K562 (cell line): ENCODE results near the gene TRPC4AP. TPM values are rescaled to one million over a fixed set of nuclear protein-coding genes. Genes with fewer than 3 reads are reported as not detected.

Source experiments
- ATAC-seq: fragments of 200-7000 bp; cut with Tn5 transposase; 3 replicates; pipeline ENCODE4 v1.9.1; 2020; ENCODE audit warnings: moderate library complexity
- BruUV-seq: library from RNA; stranded (reverse); fragments of 400-500 nt; replicated peaks from 2 replicates; lab custom pipeline; 2021; lab: Mats Ljungman, UMichigan
- CTCF ChIA-PET: fragments of 300-600 bp; formaldehyde crosslinking; extraction: SDS; loops from one replicate; lab custom pipeline; 2021; ENCODE audit warnings: low intra/inter-chr PET ratio; lab: Yijun Ruan, JAX
- POLR2A ChIA-PET: fragments of 300-600, 350-650 bp; sonication (Branson Sonifier 250); formaldehyde crosslinking; extraction: SDS; loops from one replicate; lab custom pipeline; 2021; ENCODE audit warnings: antibody characterized with exemption, inconsistent platforms; lab: Yijun Ruan, JAX
- DNase-seq, 4 experiments: peaks; one replicate each; pipeline versions ENCODE4 v3.0.0 to v3.0.0-alpha.2; 2011 to 2018; ENCODE audit warnings: low spot score in 3 of 4, mixed read lengths in 3 of 4; ENCODE audit errors: extremely low read depth in 1 of 4
- FAIRE-seq: peaks from 2 replicates; lab custom pipeline; 2011; peaks lifted over from hg19 to GRCh38; lab: Jason Lieb, UNC
- H2AFZ ChIP-seq: 2 replicates; pipeline ENCODE4 v1.6.0; 2011; ENCODE audit warnings: low read depth, low read length, control low read depth, inconsistent platforms
- H3K27ac ChIP-seq: fragments of 200-600 bp; 3 replicates; pipeline ENCODE4 v1.8.0; 2011; ENCODE audit warnings: low read depth, mild to moderate bottlenecking, control low read depth, inconsistent platforms, low read length, moderate library complexity, mixed read lengths; ENCODE audit errors: extremely low read depth
- H3K27me3 ChIP-seq, 2 experiments: fragments of 300-600 bp in 1 of 2; 2 replicates in 1 of 2; 3 replicates in 1 of 2; pipeline versions ENCODE4 v1.6.0 to v1.8.0; 2011; ENCODE audit warnings: inconsistent platforms in 2 of 2, low read length in 2 of 2, mild to moderate bottlenecking in 1 of 2, mixed read lengths in 1 of 2, moderate library complexity in 1 of 2; ENCODE audit not compliant: control insufficient read depth in 2 of 2, insufficient read depth in 2 of 2
- H3K36me3 ChIP-seq: fragments of 300-600 bp; 3 replicates; pipeline ENCODE4 v1.8.0; 2011; ENCODE audit warnings: mild to moderate bottlenecking, low read length, inconsistent platforms; ENCODE audit not compliant: control insufficient read depth, insufficient read depth
- H3K4me1 ChIP-seq, 2 experiments: fragments of 200-600 bp in 1 of 2; replicated peaks in 1 of 2; 2 replicates in 1 of 2; 3 replicates in 1 of 2; pipeline versions ENCODE4 v1.5.1 to v1.8.0; 2011; ENCODE audit warnings: inconsistent platforms in 2 of 2, low read length in 2 of 2, mild to moderate bottlenecking in 1 of 2, mixed read lengths in 1 of 2, moderate library complexity in 1 of 2; ENCODE audit not compliant: control insufficient read depth in 2 of 2, insufficient read depth in 2 of 2
- H3K4me2 ChIP-seq: 2 replicates; pipeline ENCODE4 v1.6.1; 2011; ENCODE audit warnings: low read length, control low read depth, inconsistent platforms, mixed read lengths; ENCODE audit not compliant: insufficient read depth
- H3K4me3 ChIP-seq: fragments of 200-600 bp; sonication (generic), shearing (Covaris generic); 2 replicates; pipeline ENCODE4 v1.5.1; 2016; ENCODE audit warnings: control low read depth, inconsistent platforms
- H3K79me2 ChIP-seq: fragments of 200-600 bp; 3 replicates; pipeline ENCODE4 v1.8.0; 2011; ENCODE audit warnings: low read length, inconsistent platforms; ENCODE audit not compliant: control insufficient read depth, insufficient read depth
- H3K9ac ChIP-seq, 2 experiments: 2 replicates each; pipeline versions ENCODE4 v1.6.0 to v1.6.1; 2011; ENCODE audit warnings: low read depth in 2 of 2, low read length in 2 of 2, control low read depth in 1 of 2, inconsistent platforms in 1 of 2, mild to moderate bottlenecking in 1 of 2, mixed read lengths in 1 of 2; ENCODE audit not compliant: insufficient read depth in 1 of 2
- H3K9me1 ChIP-seq: one replicate; pipeline ENCODE4 v1.6.0; 2011; ENCODE audit warnings: inconsistent platforms, mild to moderate bottlenecking, low read length, moderate library complexity; ENCODE audit not compliant: control insufficient read depth, insufficient read depth
- H3K9me3 ChIP-seq: replicated peaks from 2 replicates; pipeline ENCODE4 v1.5.1; 2011; ENCODE audit warnings: low read depth, low read length, inconsistent platforms; ENCODE audit not compliant: control insufficient read depth, insufficient read depth
- H4K20me1 ChIP-seq: replicated peaks from 2 replicates; pipeline ENCODE4 v1.6.1; 2011; ENCODE audit warnings: low read length, inconsistent platforms, mixed read lengths; ENCODE audit not compliant: control insufficient read depth, insufficient read depth
- ARID1B ChIP-seq: fragments of 450-650 bp; IDR thresholded peaks from 2 replicates; pipeline ENCODE4 v1.6.1; 2016; ENCODE audit warnings: antibody characterized with exemption, mild to moderate bottlenecking, inconsistent platforms
- CCAR2 ChIP-seq: fragments of 200-400 bp; formaldehyde crosslinking; IDR thresholded peaks from 2 replicates; pipeline ENCODE4 v1.6.1; 2017; ENCODE audit warnings: mild to moderate bottlenecking, low read depth, low read length
- KDM4B ChIP-seq, 2 experiments: fragments of 450-650 bp in 1 of 2; sonication (generic) in 1 of 2; IDR thresholded peaks; 2 replicates each; pipeline ENCODE4 v1.6.1; 2016 to 2017; ENCODE audit warnings: borderline replicate concordance in 2 of 2, antibody characterized with exemption in 1 of 2, low read depth in 1 of 2, mild to moderate bottlenecking in 1 of 2
- MED1 ChIP-seq: sonication (generic); formaldehyde crosslinking; IDR thresholded peaks from 2 replicates; pipeline ENCODE4 v1.8.1; 2023; ENCODE audit warnings: missing genetic modification reagents, borderline replicate concordance
- MTA1 ChIP-seq: fragments of 450-650 bp; IDR thresholded peaks from 2 replicates; pipeline ENCODE4 v1.6.1; 2017; ENCODE audit warnings: borderline replicate concordance
- NFRKB ChIP-seq: fragments of 450-650 bp; IDR thresholded peaks from 2 replicates; pipeline ENCODE4 v1.6.1; 2016; ENCODE audit warnings: low read depth
- RBM15 ChIP-seq: fragments of 200-400 bp; formaldehyde crosslinking; IDR thresholded peaks from 2 replicates; pipeline ENCODE4 v1.6.1; 2018; ENCODE audit warnings: mild to moderate bottlenecking, low read length, moderate library complexity; ENCODE audit not compliant: insufficient read depth
- RBM39 ChIP-seq: fragments of 200-400 bp; formaldehyde crosslinking; optimal IDR thresholded peaks from 2 replicates; pipeline ENCODE3; 2018; ENCODE audit warnings: low read depth, low read length
- SIN3A ChIP-seq, 2 experiments: fragments of 150-350 bp in 1 of 2; IDR thresholded peaks; 2 replicates each; pipeline ENCODE4 v1.6.1; 2011 to 2016; ENCODE audit warnings: borderline replicate concordance in 2 of 2, low read depth in 2 of 2, low read length in 2 of 2, mild to moderate bottlenecking in 2 of 2, moderate library complexity in 2 of 2; ENCODE audit not compliant: control insufficient read depth in 1 of 2
- ZNF23 ChIP-seq: fragments of 250-450 bp; sonication (Bioruptor Pico); IDR thresholded peaks from 2 replicates; pipeline ENCODE4 v1.4.0; 2020; ENCODE audit warnings: mild to moderate bottlenecking
- ZNF583 ChIP-seq: fragments of 250-450 bp; sonication (Bioruptor Pico); IDR thresholded peaks from 2 replicates; pipeline ENCODE4 v1.4.0; 2020
- WGBS: fragments of 100-300 bp; shearing (Covaris generic); methylation state at CpG from one replicate; pipeline ENCODE4 v1.1.6; 2016; ENCODE audit warnings: low coverage, mixed read lengths; ENCODE audit not compliant: insufficient coverage; ENCODE audit errors: missing lambda C conversion rate; 5-methylcytosine and 5-hydroxymethylcytosine counted together
- in situ Hi-C: fragments of 300-500 bp; cut with MboI; formaldehyde crosslinking; loops from 4 replicates; pipeline ENCODE4 v1.15.0; 2018; ENCODE audit warnings: inconsistent platforms, mixed read lengths
- intact Hi-C: fragments of 100-400 bp; cut with micrococcal nuclease; formaldehyde crosslinking; loops from 2 replicates; pipeline ENCODE4 v1.14.2; 2022
- polyA plus RNA-seq, 8 experiments: library from polyadenylated mRNA; depleted of rRNA in 4 of 8; stranded (reverse) in 5 of 8; unstranded in 3 of 8; fragments of >200 nt; fragmentation: Nextera tagmentation in 2 of 8; fragmentation: Illumina TruSeq in 1 of 8; extraction: Ambion mirVana in 2 of 8; extraction: Trizol in 1 of 8; gene quantifications; 2 replicates each; pipeline versions ENCODE4 v1.2.1 to v1.2.3, GENCODE V29; 2011 to 2014; ENCODE audit warnings: inconsistent platforms in 1 of 8, missing spikeins in 1 of 8
- total RNA-seq, 7 experiments: library from RNA; depleted of rRNA in 6 of 7; stranded (reverse); fragments of >200 nt in 6 of 7; fragmentation: Illumina TruSeq in 2 of 7; extraction: Trizol in 2 of 7; gene quantifications; 2 replicates each; pipeline versions ENCODE4 v1.2.1 to v1.2.3, GENCODE V29; 2011 to 2021; ENCODE audit warnings: low replicate concordance in 1 of 7
- TF ChIP-seq, protein P1 (sequence below): sonication (generic); formaldehyde crosslinking; IDR thresholded peaks from 2 replicates; pipeline ENCODE4 v1.8.1; 2023; ENCODE audit warnings: mild to moderate bottlenecking, missing genetic modification reagents

TRPC4AP gene
- total and polyA plus RNA-seq, 9 of the 15 experiments (the other 6 are each of a cell fraction or from before 2014, with no cell fraction given) = 2.3 to 70.3 (median 33.3) TPM

GRCh38 chr20:35012227-35013069, 80.2 kb downstream of the TRPC4AP start:
- TF ChIP-seq MTA1 = no peak
- TF ChIP-seq RBM15 = no peak
- no peak overlapping the region for H3K27ac ChIP-seq
- intact Hi-C loops = no loop called here
- FAIRE-seq = no peak
- H3K9me3 ChIP-seq = no peaks in the 10 kb centered on the region
- no peaks in the 10 kb centered on the region for H4K20me1 ChIP-seq
- no peak overlapping the region for H2AFZ ChIP-seq
- no peaks in the 10 kb centered on the region for H3K9me1 ChIP-seq
- in situ Hi-C loops = no loop called here
- ChIA-PET POLR2A (interaction anchor here (0.8 to 1.7 kb wide), 3 partner anchors 12 to 139 kb away, joined by 3 read pairs; no protein-coding TSS in a partner anchor), CTCF (no interaction called here)
- 87% methylated on average over 11 of the region's 13 CpGs for WGBS
- no peaks in the 10 kb centered on the region; a peak in 1 of 5 replicates for H3K4me1 ChIP-seq
- peaks cover 92% of the 10 kb centered on the region; the same call in 2 of the 3 replicates for H3K36me3 ChIP-seq
- no peak for DNase-seq
- no peaks in the 10 kb centered on the region for H3K27me3 ChIP-seq
- H3K79me2 ChIP-seq = no peaks in the 10 kb centered on the region
- no peak overlapping the region for H3K4me2 ChIP-seq
- H3K4me3 ChIP-seq = no peak overlapping the region
- ATAC-seq = no peak
- no TSS peak for BruUV-seq
- no peak overlapping the region for H3K9ac ChIP-seq

- Histone ChIP-seq H3K79me2 (no peaks in the 10 kb centered on the region), H2AFZ (no peak overlapping the region), H3K9me3 (no peaks in the 10 kb centered on the region), H3K27ac (no peak overlapping the region), H3K9ac (no peak overlapping the region), H3K36me3 (peaks cover 92% of the 10 kb centered on the region; the same call in 2 of the 3 replicates), H4K20me1 (no peaks in the 10 kb centered on the region), H3K4me3 (no peak overlapping the region), H3K27me3 (no peaks in the 10 kb centered on the region), H3K4me1 (no peaks in the 10 kb centered on the region; a peak in 1 of 5 replicates), H3K9me1 (no peaks in the 10 kb centered on the region), H3K4me2 (no peak overlapping the region)
- no TSS peak for BruUV-seq
- ChIA-PET CTCF (no interaction called here), POLR2A (interaction anchor here (0.8 to 2.8 kb wide), 4 partner anchors 9 to 138 kb away, joined by 3 to 10 read pairs (median 4); no protein-coding TSS in a partner anchor)
- ATAC-seq (no peak), FAIRE-seq (no peak), DNase-seq (no peak)
- WGBS = 78% methylated on average over 4 of the region's 5 CpGs
- in situ Hi-C loops (no loop called here), intact Hi-C loops (no loop called here)
- no peak for TF ChIP-seq NFRKB
- TF ChIP-seq MED1 = no peak
- TF ChIP-seq SIN3A (IDR thresholded peaks at IDR 0.05; ENCODE audit: borderline replicate concordance in 2 of 2, control insufficient read depth in 1 of 2, low read depth in 2 of 2, low read length in 2 of 2) = no peak
- no peak for TF ChIP-seq CCAR2
- no peak for TF ChIP-seq ZNF23 (CRISPR knock-in tag)
- TF ChIP-seq, protein P1, sequence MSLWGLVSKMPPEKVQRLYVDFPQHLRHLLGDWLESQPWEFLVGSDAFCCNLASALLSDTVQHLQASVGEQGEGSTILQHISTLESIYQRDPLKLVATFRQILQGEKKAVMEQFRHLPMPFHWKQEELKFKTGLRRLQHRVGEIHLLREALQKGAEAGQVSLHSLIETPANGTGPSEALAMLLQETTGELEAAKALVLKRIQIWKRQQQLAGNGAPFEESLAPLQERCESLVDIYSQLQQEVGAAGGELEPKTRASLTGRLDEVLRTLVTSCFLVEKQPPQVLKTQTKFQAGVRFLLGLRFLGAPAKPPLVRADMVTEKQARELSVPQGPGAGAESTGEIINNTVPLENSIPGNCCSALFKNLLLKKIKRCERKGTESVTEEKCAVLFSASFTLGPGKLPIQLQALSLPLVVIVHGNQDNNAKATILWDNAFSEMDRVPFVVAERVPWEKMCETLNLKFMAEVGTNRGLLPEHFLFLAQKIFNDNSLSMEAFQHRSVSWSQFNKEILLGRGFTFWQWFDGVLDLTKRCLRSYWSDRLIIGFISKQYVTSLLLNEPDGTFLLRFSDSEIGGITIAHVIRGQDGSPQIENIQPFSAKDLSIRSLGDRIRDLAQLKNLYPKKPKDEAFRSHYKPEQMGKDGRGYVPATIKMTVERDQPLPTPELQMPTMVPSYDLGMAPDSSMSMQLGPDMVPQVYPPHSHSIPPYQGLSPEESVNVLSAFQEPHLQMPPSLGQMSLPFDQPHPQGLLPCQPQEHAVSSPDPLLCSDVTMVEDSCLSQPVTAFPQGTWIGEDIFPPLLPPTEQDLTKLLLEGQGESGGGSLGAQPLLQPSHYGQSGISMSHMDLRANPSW = no peak
- no peak for TF ChIP-seq ZNF583 (CRISPR knock-in tag)
- TF ChIP-seq KDM4B (IDR thresholded peaks at IDR 0.05; ENCODE audit: borderline replicate concordance in 2 of 2, low read depth in 1 of 2) = no peak
- TF ChIP-seq RBM39 = no peak
- no peak for TF ChIP-seq ARID1B
Measured at GRCh38 chr20:35011589-35012226, 80.9 kb downstream of the TRPC4AP start.
